Measurements from ENCODE around the gene ZNHIT6. TPM values are rescaled to one million over a fixed set of nuclear protein-coding genes. Genes with fewer than 3 reads are reported as not detected.

Gene ZNHIT6
- total RNA-seq, 1 experiment from 2014 or later: 41.2 TPM

GRCh38 chr1:85659174-85659573, 49.1 kb downstream of the ZNHIT6 start:
- H3K27ac Mint-ChIP-seq (ENCODE audit: unreplicated experiment): no peak overlapping the region
- H3K4me1 Mint-ChIP-seq (ENCODE audit: low read depth, unreplicated experiment): peaks cover 27% of the 10 kb centered on the region
- intact Hi-C loops (cut with micrococcal nuclease; ENCODE audit: unreplicated experiment): no loop called here
- H3K36me3 Mint-ChIP-seq (ENCODE audit: insufficient read depth, unreplicated experiment): peaks cover 4% of the 10 kb centered on the region
- H3K9me3 Mint-ChIP-seq (ENCODE audit: low read depth, unreplicated experiment): no peaks in the 10 kb centered on the region
- H3K4me3 Mint-ChIP-seq (ENCODE audit: low read depth, unreplicated experiment): no peak overlapping the region
- CTCF ChIA-PET: no interaction called here
- no peak for DNase-seq
- TF ChIP-seq, protein P1, sequence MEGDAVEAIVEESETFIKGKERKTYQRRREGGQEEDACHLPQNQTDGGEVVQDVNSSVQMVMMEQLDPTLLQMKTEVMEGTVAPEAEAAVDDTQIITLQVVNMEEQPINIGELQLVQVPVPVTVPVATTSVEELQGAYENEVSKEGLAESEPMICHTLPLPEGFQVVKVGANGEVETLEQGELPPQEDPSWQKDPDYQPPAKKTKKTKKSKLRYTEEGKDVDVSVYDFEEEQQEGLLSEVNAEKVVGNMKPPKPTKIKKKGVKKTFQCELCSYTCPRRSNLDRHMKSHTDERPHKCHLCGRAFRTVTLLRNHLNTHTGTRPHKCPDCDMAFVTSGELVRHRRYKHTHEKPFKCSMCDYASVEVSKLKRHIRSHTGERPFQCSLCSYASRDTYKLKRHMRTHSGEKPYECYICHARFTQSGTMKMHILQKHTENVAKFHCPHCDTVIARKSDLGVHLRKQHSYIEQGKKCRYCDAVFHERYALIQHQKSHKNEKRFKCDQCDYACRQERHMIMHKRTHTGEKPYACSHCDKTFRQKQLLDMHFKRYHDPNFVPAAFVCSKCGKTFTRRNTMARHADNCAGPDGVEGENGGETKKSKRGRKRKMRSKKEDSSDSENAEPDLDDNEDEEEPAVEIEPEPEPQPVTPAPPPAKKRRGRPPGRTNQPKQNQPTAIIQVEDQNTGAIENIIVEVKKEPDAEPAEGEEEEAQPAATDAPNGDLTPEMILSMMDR (IDR thresholded peaks at IDR 0.05; ENCODE audit: unreplicated experiment): no peak
- no TSS peak for BruUV-seq (replicated peaks)
- H3K27me3 Mint-ChIP-seq (ENCODE audit: unreplicated experiment): no peaks in the 10 kb centered on the region

- H3K4me1 Mint-ChIP-seq (ENCODE audit: low read depth, unreplicated experiment): peaks cover 27% of the 10 kb centered on the region
- no peak for DNase-seq
- intact Hi-C loops (cut with micrococcal nuclease; ENCODE audit: unreplicated experiment): no loop called here
- H3K27me3 Mint-ChIP-seq (ENCODE audit: unreplicated experiment): no peaks in the 10 kb centered on the region
- no TSS peak for BruUV-seq (replicated peaks)
- no peak overlapping the region for H3K27ac Mint-ChIP-seq (ENCODE audit: unreplicated experiment)
- no peak overlapping the region for H3K4me3 Mint-ChIP-seq (ENCODE audit: low read depth, unreplicated experiment)
- no peaks in the 10 kb centered on the region for H3K9me3 Mint-ChIP-seq (ENCODE audit: low read depth, unreplicated experiment)
- CTCF ChIA-PET: no interaction called here
- peaks cover 15% of the 10 kb centered on the region for H3K36me3 Mint-ChIP-seq (ENCODE audit: insufficient read depth, unreplicated experiment)
- TF ChIP-seq, protein P1 (IDR thresholded peaks at IDR 0.05; ENCODE audit: unreplicated experiment): no peak
Observed at GRCh38 chr1:85656948-85657347, 51.3 kb downstream of the ZNHIT6 start.

DNA sequence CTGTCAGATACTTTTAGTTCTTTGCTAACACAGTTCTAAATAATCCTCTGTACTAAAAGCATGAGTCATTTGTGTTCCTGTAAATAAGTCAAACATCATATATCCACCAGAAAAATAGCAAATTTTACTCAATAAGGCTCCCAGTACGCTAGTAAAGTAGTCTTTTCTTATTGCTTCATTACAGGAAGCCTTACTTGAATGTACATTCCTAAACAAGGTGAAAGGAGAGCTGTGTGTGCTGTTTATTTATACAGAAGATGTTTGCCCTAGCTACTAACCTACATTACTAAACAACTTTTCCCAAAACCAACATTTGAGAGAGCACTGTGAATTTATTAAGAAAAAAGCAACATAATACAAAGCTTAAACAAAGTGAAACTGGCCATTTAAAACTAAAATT, 52.0 kb downstream of the ZNHIT6 start:
- CTCF ChIA-PET: no interaction called here
- TF ChIP-seq, protein P1 (IDR thresholded peaks at IDR 0.05; ENCODE audit: unreplicated experiment): no peak
- intact Hi-C loops (cut with micrococcal nuclease; ENCODE audit: unreplicated experiment): no loop called here
- Mint-ChIP-seq H3K9me3 (ENCODE audit: low read depth, unreplicated experiment) (no peaks in the 10 kb centered on the region), H3K4me1 (ENCODE audit: low read depth, unreplicated experiment) (peaks cover 27% of the 10 kb centered on the region), H3K36me3 (ENCODE audit: insufficient read depth, unreplicated experiment) (peaks cover 15% of the 10 kb centered on the region), H3K27me3 (ENCODE audit: unreplicated experiment) (no peaks in the 10 kb centered on the region), H3K4me3 (ENCODE audit: low read depth, unreplicated experiment) (no peak overlapping the region), H3K27ac (ENCODE audit: unreplicated experiment) (no peak overlapping the region)
- BruUV-seq (replicated peaks): no TSS peak
- no peak for DNase-seq

DNA sequence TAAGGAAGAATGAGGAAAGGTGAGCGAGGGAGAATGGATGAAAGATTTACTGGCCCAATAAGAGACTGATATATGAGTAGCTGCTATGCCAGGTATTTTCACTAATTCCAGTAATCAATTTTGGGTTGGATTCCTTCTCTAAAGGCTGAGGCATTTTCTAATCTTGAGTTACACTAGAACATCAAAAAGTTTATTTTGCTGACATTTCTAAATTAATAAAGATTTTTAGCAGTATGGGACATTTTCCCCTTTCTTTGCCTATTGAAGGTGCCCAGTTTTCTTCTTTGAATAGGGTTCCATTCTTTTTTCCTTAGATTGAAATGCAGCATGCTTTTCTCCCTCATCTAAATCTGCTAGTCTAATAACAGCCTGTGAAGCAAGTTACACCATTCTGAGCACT, 52.9 kb downstream of the ZNHIT6 start:
- H3K36me3 Mint-ChIP-seq (ENCODE audit: insufficient read depth, unreplicated experiment): peaks cover 18% of the 10 kb centered on the region
- intact Hi-C loops (cut with micrococcal nuclease; ENCODE audit: unreplicated experiment): no loop called here
- TF ChIP-seq, protein P1 (IDR thresholded peaks at IDR 0.05; ENCODE audit: unreplicated experiment): no peak
- no peak for DNase-seq
- CTCF ChIA-PET: no interaction called here
- peaks cover 27% of the 10 kb centered on the region for H3K4me1 Mint-ChIP-seq (ENCODE audit: low read depth, unreplicated experiment)
- no peaks in the 10 kb centered on the region for H3K27me3 Mint-ChIP-seq (ENCODE audit: unreplicated experiment)
- peak overlapping the region; percentile 35 for H3K27ac Mint-ChIP-seq (ENCODE audit: unreplicated experiment)
- BruUV-seq (replicated peaks): no TSS peak
- no peaks in the 10 kb centered on the region for H3K9me3 Mint-ChIP-seq (ENCODE audit: low read depth, unreplicated experiment)
- H3K4me3 Mint-ChIP-seq (ENCODE audit: low read depth, unreplicated experiment): no peak overlapping the region
